D721Med (cell line): ENCODE data around the gene SLC35F4.

ENCODE experiments used
- DNase-seq: peaks from one replicate; pipeline ENCODE4 v3.0.0; 2011; ENCODE audit warnings: low spot score; ENCODE audit not compliant: insufficient read length
- FAIRE-seq: peaks from 2 replicates; lab custom pipeline; 2011; peaks lifted over from hg19 to GRCh38; lab: Jason Lieb, UNC
- TF ChIP-seq, protein P1 (sequence below): IDR thresholded peaks from 2 replicates; pipeline ENCODE4 v1.5.1; 2012; ENCODE audit warnings: mild to moderate bottlenecking, control low read depth; ENCODE audit not compliant: insufficient read depth; ENCODE audit errors: missing control alignments

The SLC35F4 gene

DNA sequence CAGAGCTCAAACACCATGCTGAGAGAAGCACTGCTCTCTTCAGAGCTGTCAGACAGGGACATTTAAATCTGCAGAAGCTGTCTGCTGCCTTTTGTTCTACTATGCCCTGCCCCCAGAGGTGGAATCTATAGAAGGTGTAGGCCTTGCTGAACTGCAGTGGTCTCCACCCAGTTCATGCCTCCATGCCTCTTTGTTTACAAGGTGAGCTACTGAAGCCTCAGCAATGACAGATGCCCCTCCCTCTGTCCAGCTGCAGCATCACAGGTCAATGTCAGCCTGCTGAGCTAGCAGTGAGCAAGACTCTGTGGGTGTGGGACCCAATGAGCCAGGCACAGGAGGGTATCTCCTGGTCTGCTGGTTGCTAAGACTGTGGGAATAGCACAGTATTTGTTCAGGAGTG lies 346.8 kb downstream of the SLC35F4 start:
- TF ChIP-seq, protein P1, sequence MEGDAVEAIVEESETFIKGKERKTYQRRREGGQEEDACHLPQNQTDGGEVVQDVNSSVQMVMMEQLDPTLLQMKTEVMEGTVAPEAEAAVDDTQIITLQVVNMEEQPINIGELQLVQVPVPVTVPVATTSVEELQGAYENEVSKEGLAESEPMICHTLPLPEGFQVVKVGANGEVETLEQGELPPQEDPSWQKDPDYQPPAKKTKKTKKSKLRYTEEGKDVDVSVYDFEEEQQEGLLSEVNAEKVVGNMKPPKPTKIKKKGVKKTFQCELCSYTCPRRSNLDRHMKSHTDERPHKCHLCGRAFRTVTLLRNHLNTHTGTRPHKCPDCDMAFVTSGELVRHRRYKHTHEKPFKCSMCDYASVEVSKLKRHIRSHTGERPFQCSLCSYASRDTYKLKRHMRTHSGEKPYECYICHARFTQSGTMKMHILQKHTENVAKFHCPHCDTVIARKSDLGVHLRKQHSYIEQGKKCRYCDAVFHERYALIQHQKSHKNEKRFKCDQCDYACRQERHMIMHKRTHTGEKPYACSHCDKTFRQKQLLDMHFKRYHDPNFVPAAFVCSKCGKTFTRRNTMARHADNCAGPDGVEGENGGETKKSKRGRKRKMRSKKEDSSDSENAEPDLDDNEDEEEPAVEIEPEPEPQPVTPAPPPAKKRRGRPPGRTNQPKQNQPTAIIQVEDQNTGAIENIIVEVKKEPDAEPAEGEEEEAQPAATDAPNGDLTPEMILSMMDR = no peak
- DNase-seq = no peak
- no peak for FAIRE-seq
